GM21717 (cell line): ENCODE measurements around the gene IGSF21.

Experiments
- ATAC-seq: cut with Tn5 transposase; IDR thresholded peaks from one replicate; pipeline ENCODE4 v1.9.1; 2021; ENCODE audit warnings: mild to moderate bottlenecking, moderate library complexity; ENCODE audit not compliant: unreplicated experiment

The IGSF21 gene

GRCh38 chr1:18253093-18253492, 145.5 kb downstream of the IGSF21 start:
- ATAC-seq: no peak

- no peak for ATAC-seq
Observed at GRCh38 chr1:18256282-18257235, 149.0 kb downstream of the IGSF21 start.

- no peak for ATAC-seq
Observed at GRCh38 chr1:18257778-18258177, 150.2 kb downstream of the IGSF21 start.

- no peak for ATAC-seq
Observed at GRCh38 chr1:18261891-18262290, 154.3 kb downstream of the IGSF21 start.

- ATAC-seq: no peak
Observed at GRCh38 chr1:18262726-18263125, 155.1 kb downstream of the IGSF21 start.

- no peak for ATAC-seq
Observed at GRCh38 chr1:18263547-18264120, 156.0 kb downstream of the IGSF21 start.

GRCh38 chr1:18264450-18265039, 156.9 kb downstream of the IGSF21 start:
- no peak for ATAC-seq

GRCh38 chr1:18265641-18266040, 158.0 kb downstream of the IGSF21 start:
- no peak for ATAC-seq

- ATAC-seq: no peak
Observed at GRCh38 chr1:18266391-18266790, 158.8 kb downstream of the IGSF21 start.

GRCh38 chr1:18271336-18271735, 163.7 kb downstream of the IGSF21 start:
- no peak for ATAC-seq

- no peak for ATAC-seq
Observed at GRCh38 chr1:18278946-18279345, 171.3 kb downstream of the IGSF21 start.

GRCh38 chr1:18279351-18280074, 171.9 kb downstream of the IGSF21 start:
- no peak for ATAC-seq

- ATAC-seq: no peak
Observed at GRCh38 chr1:18280956-18281355, 173.4 kb downstream of the IGSF21 start.

- no peak for ATAC-seq
Observed at GRCh38 chr1:18282851-18283600, 175.4 kb downstream of the IGSF21 start.

GRCh38 chr1:18283601-18284385, 176.2 kb downstream of the IGSF21 start:
- no peak for ATAC-seq

- no peak for ATAC-seq
Observed at GRCh38 chr1:18284805-18285537, 177.4 kb downstream of the IGSF21 start.

GRCh38 chr1:18285538-18285924, 177.9 kb downstream of the IGSF21 start:
- ATAC-seq: no peak

GRCh38 chr1:18288722-18289121, 181.1 kb downstream of the IGSF21 start:
- no peak for ATAC-seq

GRCh38 chr1:18289597-18289996, 182.0 kb downstream of the IGSF21 start:
- ATAC-seq: no peak
